ENCODE data around the gene SLC2A14. TPM values are rescaled to one million over a fixed set of nuclear protein-coding genes. Genes with fewer than 3 reads are reported as not detected.

The SLC2A14 gene
- not detected in 2 replicates for total RNA-seq

GRCh38 chr12:7872566-7873319 lies at the start of gene SLC2A14:
Gene SLC2A14 (minus strand): TSS chr12:7872915. CDS start chr12:7869880, 3,035 bp downstream.

GRCh38 chr12:7788884-7789528 lies 83.7 kb downstream of the SLC2A14 start, which contains the start of gene NANOG:
Gene NANOG (plus strand): TSS chr12:7789402. CDS start chr12:7789615, 213 bp downstream.

Other genes with a start within 250 kb of the SLC2A14 start
- gene APOBEC1, start 207.0 kb downstream of the SLC2A14 start, total RNA-seq, result not detected in 2 replicates
- not detected in 2 replicates for gene GDF3, start 177.1 kb downstream of the SLC2A14 start, total RNA-seq
- gene DPPA3, start 161.5 kb downstream of the SLC2A14 start, total RNA-seq, result not detected in 2 replicates
- gene CLEC4C, start 125.5 kb downstream of the SLC2A14 start, total RNA-seq, result not detected in 2 replicates
- gene NANOGNB, start 107.7 kb downstream of the SLC2A14 start, total RNA-seq, result not detected in 2 replicates
- not detected in 2 replicates for gene NANOG, start 83.5 kb downstream of the SLC2A14 start, total RNA-seq
- gene SLC2A3, start 63.3 kb upstream of the SLC2A14 start, total RNA-seq, result 31.7 and 52.7 TPM in 2 replicates
- gene FOXJ2, start 159.8 kb upstream of the SLC2A14 start, total RNA-seq, result 10.4 and 11.4 TPM in 2 replicates
- not detected in 2 replicates for gene C3AR1, start 193.4 kb upstream of the SLC2A14 start, total RNA-seq
- 23.8 and 25.1 TPM in 2 replicates for gene NECAP1, start 209.4 kb upstream of the SLC2A14 start, total RNA-seq